H9 (cell line): ENCODE results near the gene LRRIQ4. TPM values are rescaled to one million over a fixed set of nuclear protein-coding genes. Genes with fewer than 3 reads are reported as not detected.

Source experiments
- DNase-seq: peaks from one replicate; pipeline ENCODE4 v3.0.0-alpha.2; 2017
- H2AFZ ChIP-seq: one replicate; pipeline ENCODE4 v1.6.1; 2013; ENCODE audit warnings: mild to moderate bottlenecking, low read length, control low read depth, moderate library complexity
- H2AK5ac ChIP-seq: 2 replicates; pipeline ENCODE4 v1.6.1; 2013; ENCODE audit warnings: low read length, control low read depth, mixed read lengths; ENCODE audit not compliant: insufficient read length
- H2BK120ac ChIP-seq: one replicate; pipeline ENCODE4 v1.6.1; 2013; ENCODE audit warnings: low read depth, mild to moderate bottlenecking, low read length, control low read depth, inconsistent platforms; ENCODE audit not compliant: poor library complexity, severe bottlenecking
- H2BK12ac ChIP-seq: 2 replicates; pipeline ENCODE4 v1.6.1; 2013; ENCODE audit warnings: low read length, control low read depth, mixed read lengths, low read depth; ENCODE audit not compliant: insufficient read length
- H2BK15ac ChIP-seq: 2 replicates; pipeline ENCODE4 v1.6.1; 2013; ENCODE audit warnings: low read depth, low read length, control low read depth
- H2BK20ac ChIP-seq: one replicate; pipeline ENCODE4 v1.6.1; 2013; ENCODE audit warnings: low read depth, mild to moderate bottlenecking, low read length, control low read depth, inconsistent platforms; ENCODE audit not compliant: poor library complexity, severe bottlenecking
- H2BK5ac ChIP-seq: 2 replicates; pipeline ENCODE4 v1.6.1; 2013; ENCODE audit warnings: low read length, control low read depth, mixed read lengths; ENCODE audit not compliant: insufficient read length
- H3K14ac ChIP-seq: 2 replicates; pipeline ENCODE4 v1.6.1; 2013; ENCODE audit warnings: low read length, control low read depth; ENCODE audit not compliant: insufficient read depth
- H3K18ac ChIP-seq: 2 replicates; pipeline ENCODE4 v1.6.1; 2013; ENCODE audit warnings: low read depth, mild to moderate bottlenecking, mixed read lengths, low read length, control low read depth; ENCODE audit not compliant: insufficient read length
- H3K23ac ChIP-seq: 2 replicates; pipeline ENCODE4 v1.6.1; 2013; ENCODE audit warnings: low read length, control low read depth, mixed read lengths, low read depth; ENCODE audit not compliant: insufficient read length
- H3K23me2 ChIP-seq: 2 replicates; pipeline ENCODE4 v1.6.1; 2013; ENCODE audit warnings: low read depth, mild to moderate bottlenecking, mixed read lengths, low read length, control low read depth; ENCODE audit not compliant: insufficient read length, poor library complexity, severe bottlenecking
- H3K27ac ChIP-seq: 2 replicates; pipeline ENCODE4 v1.5.1; 2013; ENCODE audit warnings: low read length, control low read depth, mixed read lengths, low read depth; ENCODE audit not compliant: insufficient read length
- H3K27me3 ChIP-seq: 2 replicates; pipeline ENCODE4 v1.6.1; 2013; ENCODE audit warnings: low read length, control low read depth, inconsistent platforms; ENCODE audit not compliant: insufficient read depth
- H3K4ac ChIP-seq: 2 replicates; pipeline ENCODE4 v1.6.1; 2013; ENCODE audit warnings: low read depth, mild to moderate bottlenecking, control low read depth, inconsistent platforms, low read length, moderate library complexity
- H3K4me1 ChIP-seq: 2 replicates; pipeline ENCODE4 v1.6.1; 2013; ENCODE audit warnings: low read length, control low read depth, inconsistent platforms; ENCODE audit not compliant: insufficient read depth
- H3K4me2 ChIP-seq: 2 replicates; pipeline ENCODE4 v1.6.1; 2013; ENCODE audit warnings: low read length, control low read depth, mixed read lengths; ENCODE audit not compliant: insufficient read length, insufficient read depth
- H3K56ac ChIP-seq: 2 replicates; pipeline ENCODE4 v1.6.1; 2013; ENCODE audit warnings: low read depth, mild to moderate bottlenecking, mixed read lengths, low read length, control low read depth; ENCODE audit not compliant: insufficient read length
- H3K79me1 ChIP-seq: 2 replicates; pipeline ENCODE4 v1.6.1; 2013; ENCODE audit warnings: low read depth, mild to moderate bottlenecking, moderate library complexity, low read length, control low read depth, inconsistent platforms; ENCODE audit not compliant: insufficient read depth, poor library complexity, severe bottlenecking
- H3K79me2 ChIP-seq: 2 replicates; pipeline ENCODE4 v1.6.1; 2013; ENCODE audit warnings: low read length, control low read depth, inconsistent platforms; ENCODE audit not compliant: insufficient read depth
- H3K9ac ChIP-seq: 2 replicates; pipeline ENCODE4 v1.6.1; 2013; ENCODE audit warnings: low read length, control low read depth, mixed read lengths; ENCODE audit not compliant: insufficient read length; ENCODE audit errors: extremely low read depth
- H3K9me3 ChIP-seq: one replicate; pipeline ENCODE4 v1.6.1; 2013; ENCODE audit warnings: low read depth, low read length, inconsistent platforms; ENCODE audit not compliant: control insufficient read depth
- H3T11ph ChIP-seq: one replicate; pipeline ENCODE4 v1.6.1; 2013; ENCODE audit warnings: mild to moderate bottlenecking, low read length, control low read depth, inconsistent platforms
- H4K20me1 ChIP-seq: one replicate; pipeline ENCODE4 v1.6.1; 2013; ENCODE audit not compliant: control insufficient read depth, insufficient read length, insufficient read depth
- H4K5ac ChIP-seq: 2 replicates; pipeline ENCODE4 v1.6.1; 2013; ENCODE audit warnings: low read depth, mild to moderate bottlenecking, mixed read lengths, low read length, control low read depth; ENCODE audit not compliant: insufficient read length
- H4K8ac ChIP-seq: replicated peaks from 2 replicates; pipeline ENCODE4 v1.6.1; 2013; ENCODE audit warnings: low read length, control low read depth, mixed read lengths, low read depth; ENCODE audit not compliant: insufficient read length
- H4K91ac ChIP-seq: 2 replicates; pipeline ENCODE4 v1.6.1; 2013; ENCODE audit warnings: low read depth, mild to moderate bottlenecking, moderate library complexity, mixed read lengths, low read length, control low read depth; ENCODE audit not compliant: insufficient read length
- H3K27ac Mint-ChIP-seq, 3 experiments: 2 replicates in 2 of 3; 3 replicates in 1 of 3; pipeline ENCODE4 v1.8.0; 2020 to 2021; ENCODE audit warnings: mixed read lengths in 3 of 3, mild to moderate bottlenecking in 1 of 3, moderate library complexity in 1 of 3
- H3K27me3 Mint-ChIP-seq: 2 replicates; pipeline ENCODE4 v1.8.0; 2021; ENCODE audit warnings: low read depth, mild to moderate bottlenecking, moderate library complexity, mixed read lengths
- H3K36me3 Mint-ChIP-seq, 3 experiments: 2 replicates in 2 of 3; 3 replicates in 1 of 3; pipeline ENCODE4 v1.8.0; 2020 to 2021; ENCODE audit warnings: low read depth in 3 of 3, mixed read lengths in 3 of 3; ENCODE audit not compliant: insufficient read depth in 1 of 3
- H3K4me1 Mint-ChIP-seq, 2 experiments: 2 replicates each; pipeline ENCODE4 v1.8.0; 2020; ENCODE audit warnings: mixed read lengths in 2 of 2
- H3K4me3 Mint-ChIP-seq, 2 experiments: 2 replicates in 1 of 2; 3 replicates in 1 of 2; pipeline ENCODE4 v1.8.0; 2020 to 2021; ENCODE audit warnings: mild to moderate bottlenecking in 2 of 2, mixed read lengths in 2 of 2, moderate library complexity in 1 of 2
- H3K9me3 Mint-ChIP-seq, 2 experiments: 2 replicates in 1 of 2; 3 replicates in 1 of 2; pipeline ENCODE4 v1.8.0; 2020; ENCODE audit warnings: mild to moderate bottlenecking in 2 of 2, mixed read lengths in 2 of 2, moderate library complexity in 1 of 2
- CTCF ChIP-seq: fragments of 200-600 bp; sonication (generic); conservative IDR thresholded peaks from 3 replicates; pipeline ENCODE4 v1.8.0; 2021; ENCODE audit warnings: antibody characterized with exemption, mild to moderate bottlenecking
- WGBS: extraction: QIAGEN DNeasy Blood & Tissue Kit; methylation state at CpG from one replicate; pipeline ENCODE4 v1.1.7; 2013; ENCODE audit warnings: missing lambda C conversion rate, low lambda C conversion rate, mixed read lengths; ENCODE audit not compliant: insufficient read length; ENCODE audit errors: extremely low coverage; 5-methylcytosine and 5-hydroxymethylcytosine counted together
- total RNA-seq: library from RNA; stranded (reverse); gene quantifications from 2 replicates; pipeline ENCODE4 v1.2.1, GENCODE V29; 2021

Gene LRRIQ4
- total RNA-seq, 1 experiment from 2014 or later, result not detected

GRCh38 chr3:169764312-169764881, 48.3 kb upstream of the LRRIQ4 start:
- peak overlapping the region; percentile 24 for H3K18ac ChIP-seq
- H2BK5ac ChIP-seq, result no peak overlapping the region
- no peaks in the 10 kb centered on the region for H3K27me3 ChIP-seq
- peak overlapping the region; percentile 45 for H3K4me2 ChIP-seq
- H3K27ac Mint-ChIP-seq, result peak overlapping the region in 2 of 3 experiments; percentile 17 to 94; a peak in 3 of 7 replicates
- H3K14ac ChIP-seq, result peak overlapping the region; percentile 94
- H3K27ac ChIP-seq, result no peak overlapping the region
- peaks cover 2 to 7% of the 10 kb centered on the region in 2 experiments; a peak in 3 of 4 replicates for H3K4me1 Mint-ChIP-seq
- peak overlapping the region; percentile 84 to 85 for H3K4me3 Mint-ChIP-seq
- no peak for TF ChIP-seq CTCF
- no peaks in the 10 kb centered on the region for H4K20me1 ChIP-seq
- peaks cover 10% of the 10 kb centered on the region in 2 experiments; a peak in 3 of 5 replicates for H3K9me3 Mint-ChIP-seq
- no peak overlapping the region for H2BK15ac ChIP-seq
- no peak overlapping the region for H2BK120ac ChIP-seq
- DNase-seq, result peak; percentile 34
- H3K36me3 Mint-ChIP-seq, result peaks cover 4 to 6% (median 4%) of the 10 kb centered on the region in 3 experiments; a peak in 4 of 7 replicates
- H2AFZ ChIP-seq, result no peak overlapping the region
- no peaks in the 10 kb centered on the region for H3K79me1 ChIP-seq
- no peak overlapping the region for H4K91ac ChIP-seq
- H3T11ph ChIP-seq, result no peak overlapping the region
- no peaks in the 10 kb centered on the region for H3K79me2 ChIP-seq
- no peak overlapping the region for H4K8ac ChIP-seq
- no peak overlapping the region for H2BK12ac ChIP-seq
- H3K9ac ChIP-seq, result peak overlapping the region; percentile 59
- H2BK20ac ChIP-seq, result no peak overlapping the region
- WGBS, result no CpG with 5 or more reads among the region's 46 CpGs
- H3K56ac ChIP-seq, result no peak overlapping the region
- H3K4me1 ChIP-seq, result no peaks in the 10 kb centered on the region
- no peak overlapping the region for H4K5ac ChIP-seq
- H2AK5ac ChIP-seq, result no peak overlapping the region
- peaks cover 5% of the 10 kb centered on the region for H3K23me2 ChIP-seq
- no peak overlapping the region for H3K23ac ChIP-seq
- H3K4ac ChIP-seq, result no peak overlapping the region; the same call in 1 of the 2 replicates
- no peaks in the 10 kb centered on the region; the same call in 1 of the 2 replicates for H3K27me3 Mint-ChIP-seq
- H3K9me3 ChIP-seq, result no peaks in the 10 kb centered on the region
